Stimulated activated CD4-positive, alpha-beta T cell treated with anti-CD3 and anti-CD28 coated beads, Interleukin-12 subunit alpha, Interleukin-12 subunit beta, amount 100 ng/mL, for 48 hours (primary cell): ENCODE results near the gene SLC25A21.
"Not testable (repeated sequence)": the region's sequence is repeated elsewhere in the genome, so short reads cannot be mapped to it uniquely, and the experiment has no call there.

Source experiments
- DNase-seq, 3 donors: peaks; one replicate each; pipeline ENCODE4 v3.0.0-alpha.2; 2020; ENCODE audit warnings: low read depth in 2 of 3, low spot score in 1 of 3

SLC25A21 gene

DNA sequence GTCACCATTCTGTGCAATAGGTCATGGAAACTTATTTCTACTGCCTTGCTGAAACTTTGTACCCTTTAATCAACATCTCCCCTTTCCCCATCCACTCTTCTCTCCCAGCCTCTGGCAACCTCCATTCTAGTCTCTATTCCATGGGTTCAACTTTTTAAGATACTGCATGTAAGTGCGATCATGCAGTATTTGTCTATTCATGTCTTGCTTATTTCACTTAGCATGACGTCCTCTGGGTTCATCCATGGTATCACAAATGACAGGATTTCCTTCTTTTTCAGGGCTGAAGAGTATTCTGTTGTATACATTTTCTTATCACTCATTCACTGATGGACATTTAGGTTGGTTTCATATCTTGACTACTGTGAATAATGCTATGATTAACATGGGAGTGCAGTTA lies 288.4 kb downstream of the SLC25A21 start:
- DNase-seq = no peak

DNA sequence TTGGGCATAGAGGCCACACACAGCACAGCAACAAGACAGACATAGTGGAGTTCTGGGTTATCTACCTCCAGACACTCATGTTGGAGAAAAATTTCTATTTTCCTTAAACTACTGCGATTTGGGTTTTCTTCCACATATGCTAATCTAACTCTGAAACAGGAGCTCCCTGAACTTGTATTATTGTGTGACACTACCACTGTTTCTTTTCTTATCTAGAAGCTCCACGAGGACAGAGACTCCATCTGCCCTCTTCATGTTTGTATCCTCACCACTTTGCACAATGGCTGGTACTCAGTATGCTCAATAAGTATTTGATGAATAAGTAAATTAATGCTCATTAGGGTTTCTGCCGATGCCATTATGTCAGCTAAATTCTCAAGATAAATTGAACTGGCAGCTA lies 292.1 kb downstream of the SLC25A21 start:
- DNase-seq = no peak

GRCh38 chr14:36879558-36879957 lies 292.8 kb downstream of the SLC25A21 start:
- DNase-seq = no peak

DNA sequence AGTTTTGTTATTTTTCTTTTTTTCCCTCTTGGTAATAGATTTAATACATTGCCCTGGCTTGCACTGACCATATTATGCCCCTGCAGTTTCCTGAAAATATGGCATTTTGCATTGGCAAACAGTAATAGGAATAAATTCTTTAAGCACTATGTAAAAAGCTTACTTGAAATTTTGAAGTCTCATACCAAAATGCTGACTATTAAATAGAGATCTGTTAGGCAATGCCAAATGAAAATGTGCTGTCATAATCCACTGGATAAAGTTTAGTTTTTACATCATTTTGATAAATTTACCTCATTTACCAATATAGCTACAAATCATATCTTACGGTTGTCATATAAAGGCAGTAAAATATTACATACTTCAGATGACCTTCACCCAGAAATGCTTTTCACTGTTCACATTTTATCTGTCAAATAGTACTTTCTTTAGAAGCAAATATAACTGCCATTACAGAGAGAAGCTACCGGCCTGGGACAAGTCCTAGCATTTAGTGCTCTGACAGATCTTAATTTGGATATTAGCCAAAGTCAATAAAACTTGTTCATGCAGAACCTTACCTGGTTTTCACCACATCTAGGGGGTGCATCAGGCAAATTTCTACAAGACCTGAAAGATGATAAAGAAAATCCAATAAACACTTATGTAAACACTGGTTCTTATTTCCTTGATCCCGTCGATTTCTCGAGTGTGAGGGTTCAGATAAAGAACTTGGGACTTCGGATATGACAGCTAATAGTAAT lies 297.8 kb downstream of the SLC25A21 start:
- DNase-seq = no peak

DNA sequence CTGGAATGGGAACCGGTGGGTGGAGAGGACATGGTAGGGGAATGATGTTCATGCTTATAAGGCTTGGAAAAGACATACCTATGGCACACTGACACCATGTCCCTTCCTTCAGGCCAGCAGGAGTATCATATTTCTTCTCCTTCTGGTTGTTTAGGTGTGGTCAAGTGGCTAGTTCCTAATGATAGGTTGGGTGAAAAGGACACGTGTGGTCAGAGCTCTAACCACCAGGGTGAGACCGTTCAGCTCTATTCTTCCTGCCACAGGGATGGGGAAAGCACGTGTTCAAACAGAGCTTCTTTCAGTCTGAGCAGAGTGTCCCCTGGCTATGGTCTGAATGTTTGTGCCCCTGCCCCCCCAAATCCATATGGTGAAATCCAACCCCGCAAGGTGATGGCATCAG lies 301.6 kb downstream of the SLC25A21 start:
- DNase-seq = no peak

GRCh38 chr14:36869125-36869524 lies 303.3 kb downstream of the SLC25A21 start:
- DNase-seq = no peak

- DNase-seq = no peak
Observed at GRCh38 chr14:36866867-36867266, 305.5 kb downstream of the SLC25A21 start.

DNA sequence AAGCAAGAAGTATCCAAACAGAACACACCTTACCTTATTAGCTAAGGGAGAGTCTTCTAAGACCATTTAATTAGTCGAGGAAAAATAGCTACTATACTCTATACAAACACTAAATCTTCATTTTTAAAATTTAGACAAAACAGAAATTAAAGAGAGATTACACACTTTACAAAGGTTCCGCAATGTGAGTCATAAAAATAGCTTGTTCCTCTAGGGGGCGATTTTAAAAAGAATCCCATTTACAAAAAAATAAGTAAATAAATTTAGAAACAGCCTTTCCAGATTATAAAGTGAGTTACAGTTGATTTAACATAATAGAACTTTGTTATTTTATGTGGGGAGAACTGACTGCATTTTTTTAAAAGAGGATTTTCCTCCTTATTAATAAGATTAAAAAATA lies 309.1 kb downstream of the SLC25A21 start:
- no peak for DNase-seq

GRCh38 chr14:36862237-36862636 lies 310.2 kb downstream of the SLC25A21 start:
- not testable (repeated sequence) for DNase-seq

- no peak for DNase-seq
Observed at GRCh38 chr14:36860831-36861230, 311.6 kb downstream of the SLC25A21 start.

GRCh38 chr14:36859119-36859518 lies 313.3 kb downstream of the SLC25A21 start:
- no peak for DNase-seq

DNA sequence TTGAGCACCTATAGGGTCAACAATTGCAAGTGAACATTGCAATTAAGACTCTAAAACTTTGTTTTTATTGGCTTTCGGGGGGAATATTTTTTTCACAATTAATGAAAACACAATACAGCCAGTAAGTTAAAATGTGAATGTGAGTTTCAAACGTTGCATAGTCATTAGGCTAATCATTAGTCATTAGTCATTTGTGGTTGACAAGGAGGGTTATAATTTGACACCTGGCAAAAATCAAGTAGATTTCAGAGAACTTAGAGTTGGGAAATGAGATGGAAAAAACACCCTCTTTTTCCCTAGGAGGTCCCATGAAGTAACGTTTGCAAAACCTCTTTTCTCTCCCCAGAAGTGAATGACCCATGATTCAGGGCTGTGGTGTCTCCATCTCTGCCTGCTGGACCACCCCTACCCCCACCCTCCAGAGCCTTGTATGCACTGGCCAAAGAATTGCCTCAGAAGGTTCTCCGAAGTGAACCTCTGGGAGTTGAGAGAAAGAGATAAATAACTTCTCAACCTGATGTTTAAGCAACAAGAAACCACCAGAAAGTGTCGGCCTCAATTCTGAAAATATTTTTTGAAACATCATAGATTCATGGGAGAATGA lies 314.5 kb downstream of the SLC25A21 start:
- no peak for DNase-seq

DNA sequence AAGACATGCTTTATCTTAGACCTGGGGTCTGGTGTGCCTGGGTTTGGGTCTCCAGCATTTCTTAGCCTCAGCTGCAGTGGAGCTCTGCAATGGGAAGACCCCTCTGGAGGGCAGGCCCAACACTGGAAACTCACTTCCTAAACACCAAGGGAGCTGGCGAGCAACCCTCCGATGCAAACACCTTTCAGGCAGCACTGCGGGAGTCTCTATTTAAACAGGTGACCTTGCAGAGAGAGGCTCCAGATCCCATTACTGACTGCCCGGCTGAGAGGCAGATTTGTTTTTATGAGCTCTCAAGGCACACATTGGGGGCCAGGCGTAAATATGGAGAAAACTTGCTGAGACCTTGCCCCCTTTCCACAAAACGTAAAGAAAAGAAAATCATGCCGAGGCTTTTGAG lies 315.3 kb downstream of the SLC25A21 start:
- DNase-seq = no peak

DNA sequence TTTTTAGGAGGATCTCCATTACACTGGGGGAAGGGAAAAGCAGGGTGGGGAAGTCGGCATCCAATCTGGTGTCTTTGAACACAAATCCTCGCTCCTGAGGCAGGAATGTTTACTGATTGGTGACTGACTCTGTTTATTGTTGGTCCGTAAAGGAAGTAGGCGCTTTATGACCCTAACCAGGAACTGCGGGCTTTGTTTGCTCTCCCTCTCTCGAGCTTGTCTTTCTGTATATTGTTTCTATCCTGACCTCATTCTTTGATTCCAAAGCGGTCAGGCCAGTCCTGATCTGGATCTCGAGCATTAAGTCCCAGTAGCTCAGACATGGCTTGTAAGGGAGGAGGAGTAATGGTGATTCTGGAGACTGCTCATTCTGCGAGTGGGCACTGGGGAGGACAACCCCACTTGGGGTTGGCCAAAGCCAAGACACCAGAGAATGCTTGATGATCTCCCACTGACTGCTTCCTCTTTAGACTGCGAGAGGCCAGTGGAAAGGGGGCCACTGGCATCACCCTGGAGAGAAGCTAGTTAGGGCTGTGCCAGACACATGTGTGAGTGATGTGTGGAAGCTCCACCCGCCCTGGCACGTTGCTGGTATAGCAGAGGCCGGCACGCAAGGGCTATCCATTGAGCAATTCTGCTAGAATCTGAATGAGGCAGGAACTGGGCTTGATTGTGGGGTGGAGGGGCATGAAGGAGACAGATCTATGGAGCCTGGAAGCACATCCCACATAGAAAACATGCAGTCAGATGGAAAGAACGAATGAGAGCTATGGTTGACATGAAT lies 316.1 kb downstream of the SLC25A21 start:
- DNase-seq = no peak

DNA sequence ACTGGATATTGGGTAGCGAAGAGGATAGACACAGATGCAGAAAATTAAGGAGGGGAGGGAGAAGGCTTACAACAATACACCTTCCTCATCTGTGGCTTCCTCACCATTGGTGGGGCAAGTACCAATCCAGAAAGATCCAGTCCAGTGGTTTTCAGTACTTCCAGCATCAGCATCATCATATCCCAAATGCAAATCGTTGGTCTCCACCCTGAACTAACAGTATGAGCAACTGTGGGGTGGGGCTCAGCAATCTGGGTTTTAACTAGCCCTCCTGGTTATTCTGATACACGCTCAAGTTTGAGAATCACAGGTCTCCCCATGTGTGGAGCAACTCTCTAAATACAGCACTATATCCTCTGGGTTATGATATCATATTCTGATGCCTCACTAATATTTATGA lies 317.0 kb downstream of the SLC25A21 start:
- DNase-seq = no peak

GRCh38 chr14:36852981-36853691 lies 319.3 kb downstream of the SLC25A21 start:
- no peak for DNase-seq

- DNase-seq = no peak
Observed at GRCh38 chr14:36848213-36848612, 324.2 kb downstream of the SLC25A21 start.

DNA sequence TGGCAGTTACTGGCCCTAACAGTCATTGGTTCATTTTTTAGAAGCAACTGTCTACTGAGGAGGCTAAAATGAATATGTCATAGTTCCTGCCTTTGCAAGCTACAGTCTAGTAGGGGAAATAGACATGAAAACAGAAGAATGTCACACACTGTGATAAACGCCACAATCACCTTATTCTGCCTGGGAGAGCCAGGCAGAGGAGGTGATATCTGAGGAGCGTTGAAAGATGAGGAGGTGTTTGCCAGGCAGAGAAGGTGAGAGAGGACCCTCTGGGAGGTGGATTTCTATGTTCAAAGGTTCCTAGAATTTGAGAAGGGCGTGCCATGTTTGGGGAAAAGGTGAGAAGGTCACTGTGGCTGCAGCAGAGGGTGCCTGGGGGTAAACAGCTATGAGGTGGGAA lies 325.0 kb downstream of the SLC25A21 start:
- DNase-seq = no peak

GRCh38 chr14:36845356-36846012 lies 326.9 kb downstream of the SLC25A21 start:
- DNase-seq = no peak

DNA sequence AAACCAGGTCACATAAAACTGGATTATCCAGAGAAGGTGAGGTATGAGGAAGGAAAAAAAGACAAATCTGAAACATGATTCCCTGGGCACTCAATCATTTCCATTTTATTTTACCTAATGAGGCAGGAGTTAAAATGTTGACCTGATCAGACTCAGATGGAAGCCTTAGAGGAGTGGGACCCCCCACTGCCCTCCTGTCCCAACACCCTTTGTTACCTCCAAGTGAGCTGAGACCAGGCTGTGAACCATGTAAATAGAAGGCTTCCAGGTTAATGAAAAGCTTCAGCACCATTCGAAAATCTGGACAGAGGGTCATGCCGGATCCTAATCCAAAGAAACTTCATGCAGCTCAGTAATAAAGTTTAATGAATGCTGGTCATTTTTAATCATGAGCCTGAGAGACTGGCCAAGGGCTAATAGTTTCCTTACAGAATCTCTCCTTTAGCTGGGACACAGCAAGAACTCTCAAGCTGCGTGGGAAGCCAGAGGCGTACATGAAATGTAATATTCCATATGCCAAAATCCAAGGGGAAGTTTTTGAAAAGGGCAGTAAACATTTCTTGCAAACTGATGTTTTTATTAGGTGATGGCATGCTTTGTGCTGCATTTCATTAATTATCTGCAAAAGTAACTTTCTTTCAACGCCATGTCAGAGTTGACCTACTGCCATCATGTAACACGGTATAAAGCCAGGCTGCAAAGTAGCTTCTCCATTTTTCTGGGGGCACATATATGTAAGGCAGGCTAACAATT lies 327.8 kb downstream of the SLC25A21 start:
- no peak for DNase-seq
